ENCODE data around the gene RAVER1. TPM values are rescaled to one million over a fixed set of nuclear protein-coding genes. Genes with fewer than 3 reads are reported as not detected.

Gene RAVER1
- total and polyA plus RNA-seq, 2 of the 8 experiments (the other 6 are each of a cell fraction or from before 2014, with no cell fraction given), result 5.7 to 70.5 TPM

GRCh38 chr19:10291554-10292205 lies 41.6 kb downstream of the RAVER1 start (continued):
- TF ChIP-seq ATF3 (IDR thresholded peaks at IDR 0.05; ENCODE audit: insufficient read depth, low read depth, low read length) (no peak), E2F6 (IDR thresholded peaks at IDR 0.05) (no peak; the same call in 1 of the 2 replicates), EZH2 (IDR thresholded peaks at IDR 0.05; ENCODE audit: low read depth, low read length, severe bottlenecking) (peak; percentile 69), USF2 (IDR thresholded peaks at IDR 0.05; ENCODE audit: low read length) (no peak), ATF2 (IDR thresholded peaks at IDR 0.05; ENCODE audit: low read length) (no peak)

Data from H1 (cell line).